Measurements from ENCODE around the gene TSBP1.

GRCh38 chr6:32329141-32329540 is 42.6 kb downstream of the TSBP1 start:
- no peak for TF ChIP-seq CTCF (IDR thresholded peaks at IDR 0.05)
- no peak for TF ChIP-seq POLR2AphosphoS5 (IDR thresholded peaks at IDR 0.05)
- TF ChIP-seq POLR2A (IDR thresholded peaks at IDR 0.05): no peak
